Vagina (tissue), 2 donors: ENCODE measurements around the gene TTLL11. TPM values are rescaled to one million over a fixed set of nuclear protein-coding genes. Genes with fewer than 3 reads are reported as not detected.

Experiments used
- DNase-seq, 2 donors: peaks; one replicate each; pipeline ENCODE4 v3.0.0-alpha.2; 2017; ENCODE audit errors: extremely low spot score in 2 of 2
- H3K27ac ChIP-seq: fragments of 200-600 bp; sonication (generic); one replicate; pipeline ENCODE4 v1.5.1; 2019
- H3K27me3 ChIP-seq: fragments of 200-600 bp; sonication (generic); one replicate; pipeline ENCODE4 v1.5.1; 2019
- H3K36me3 ChIP-seq, 2 donors: fragments of 200-600 bp; sonication (generic); one replicate each; pipeline ENCODE4 v1.5.1; 2017 to 2019
- H3K4me1 ChIP-seq: fragments of 200-600 bp; sonication (generic); one replicate; pipeline ENCODE4 v1.5.1; 2019
- H3K4me3 ChIP-seq, 2 donors: fragments of 200-600 bp; sonication (generic); 1 replicate in 1 of 2; 2 replicates in 1 of 2; pipeline ENCODE4 v1.5.1; 2016 to 2019
- H3K9me3 ChIP-seq: fragments of 200-600 bp; sonication (generic); one replicate; pipeline ENCODE4 v1.5.1; 2019
- POLR2A ChIP-seq, 2 donors: fragments of 450-650 bp; IDR thresholded peaks; one replicate each; pipeline ENCODE4 v1.6.1; 2017; ENCODE audit warnings: antibody characterized with exemption in 2 of 2, mild to moderate bottlenecking in 2 of 2, moderate library complexity in 2 of 2
- POLR2AphosphoS5 ChIP-seq, 2 donors: sonication (generic); formaldehyde crosslinking; IDR thresholded peaks; one replicate each; pipeline ENCODE4 v1.9.0; 2017; ENCODE audit warnings: antibody characterized with exemption in 2 of 2, mild to moderate bottlenecking in 2 of 2, low read depth in 1 of 2; ENCODE audit not compliant: insufficient read depth in 1 of 2
- intact Hi-C: fragments of 100-400 bp; cut with DNase I; formaldehyde crosslinking; loops from one replicate; pipeline ENCODE4 v1.15.1; 2023
- total RNA-seq: library from RNA; depleted of rRNA; stranded (reverse); fragments of >200 nt; gene quantifications from one replicate; pipeline ENCODE4 v1.2.3, GENCODE V29; 2016
- TF ChIP-seq, protein P1 (sequence below), 3 experiments: fragments of 450-650 bp in 2 of 3; fragments of 200-600 bp in 1 of 3; sonication (generic) in 1 of 3; IDR thresholded peaks; one replicate each; pipeline ENCODE4 v1.5.1; 2017 to 2019; ENCODE audit warnings: antibody characterized with exemption in 3 of 3, mild to moderate bottlenecking in 2 of 3, moderate library complexity in 2 of 3

TTLL11 gene
- total RNA-seq, 1 donor from 2014 or later: 11.0 TPM

DNA sequence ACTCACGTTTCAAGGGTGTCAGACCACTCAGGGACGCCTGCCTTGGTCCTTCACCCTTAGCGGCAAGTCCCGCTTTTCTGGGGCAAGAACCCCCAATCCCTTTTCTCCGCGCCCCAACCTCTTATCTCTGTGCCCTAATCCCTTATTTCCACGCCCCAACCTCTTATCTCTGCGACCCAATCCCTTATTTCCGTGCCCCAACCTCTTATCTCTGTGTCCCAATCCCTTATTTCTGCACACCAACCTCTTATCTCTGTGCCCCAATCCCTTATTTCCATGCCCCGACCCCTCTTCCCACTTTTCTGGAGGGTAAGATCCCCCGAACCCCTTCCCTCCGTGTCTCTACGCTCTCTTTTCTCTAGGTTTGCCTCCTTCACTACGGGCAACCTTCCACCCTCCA lies 302.3 kb downstream of the TTLL11 start:
- no peaks in the 10 kb centered on the region for H3K9me3 ChIP-seq
- TF ChIP-seq, protein P1, sequence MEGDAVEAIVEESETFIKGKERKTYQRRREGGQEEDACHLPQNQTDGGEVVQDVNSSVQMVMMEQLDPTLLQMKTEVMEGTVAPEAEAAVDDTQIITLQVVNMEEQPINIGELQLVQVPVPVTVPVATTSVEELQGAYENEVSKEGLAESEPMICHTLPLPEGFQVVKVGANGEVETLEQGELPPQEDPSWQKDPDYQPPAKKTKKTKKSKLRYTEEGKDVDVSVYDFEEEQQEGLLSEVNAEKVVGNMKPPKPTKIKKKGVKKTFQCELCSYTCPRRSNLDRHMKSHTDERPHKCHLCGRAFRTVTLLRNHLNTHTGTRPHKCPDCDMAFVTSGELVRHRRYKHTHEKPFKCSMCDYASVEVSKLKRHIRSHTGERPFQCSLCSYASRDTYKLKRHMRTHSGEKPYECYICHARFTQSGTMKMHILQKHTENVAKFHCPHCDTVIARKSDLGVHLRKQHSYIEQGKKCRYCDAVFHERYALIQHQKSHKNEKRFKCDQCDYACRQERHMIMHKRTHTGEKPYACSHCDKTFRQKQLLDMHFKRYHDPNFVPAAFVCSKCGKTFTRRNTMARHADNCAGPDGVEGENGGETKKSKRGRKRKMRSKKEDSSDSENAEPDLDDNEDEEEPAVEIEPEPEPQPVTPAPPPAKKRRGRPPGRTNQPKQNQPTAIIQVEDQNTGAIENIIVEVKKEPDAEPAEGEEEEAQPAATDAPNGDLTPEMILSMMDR (IDR thresholded peaks at IDR 0.05): no peak
- no peak for TF ChIP-seq POLR2A (IDR thresholded peaks at IDR 0.05)
- no peak for TF ChIP-seq POLR2AphosphoS5 (IDR thresholded peaks at IDR 0.05; ENCODE audit: insufficient read depth in 1 of 2, low read depth in 1 of 2)
- no peaks in the 10 kb centered on the region for H3K4me1 ChIP-seq
- no peaks in the 10 kb centered on the region for H3K27me3 ChIP-seq
- no peak overlapping the region for H3K4me3 ChIP-seq
- intact Hi-C loops: no loop called here
- no peak for DNase-seq
- H3K36me3 ChIP-seq: no peaks in the 10 kb centered on the region
- no peak overlapping the region for H3K27ac ChIP-seq

DNA sequence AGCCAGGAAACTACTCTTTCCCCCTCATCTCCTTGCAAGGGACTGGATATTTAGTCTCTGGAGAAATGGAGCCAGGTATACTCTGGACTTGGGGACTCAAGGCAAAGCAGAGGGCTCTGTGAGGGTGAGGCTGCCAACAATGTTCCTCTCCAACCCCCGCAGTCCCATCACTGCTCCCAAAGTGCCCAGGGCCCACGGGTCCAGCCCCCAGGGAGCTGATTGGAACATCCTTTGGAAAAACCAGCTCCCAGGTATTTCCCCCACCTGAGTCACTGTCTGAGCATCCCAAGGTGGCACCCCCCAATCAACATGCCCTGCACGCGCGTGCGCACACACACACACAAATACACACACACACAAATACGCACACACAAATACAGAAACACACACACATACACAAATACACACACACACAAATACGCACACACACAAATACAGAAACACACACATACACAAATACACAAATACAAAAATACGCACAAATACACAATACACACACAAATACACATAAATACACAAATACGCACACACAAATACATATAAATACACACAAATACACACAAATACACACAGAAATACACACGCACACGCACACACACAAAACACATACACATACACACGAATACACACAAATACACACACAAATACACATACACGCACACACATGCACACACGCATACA lies 304.3 kb downstream of the TTLL11 start:
- H3K4me3 ChIP-seq: no peak overlapping the region
- intact Hi-C loops: no loop called here
- no peaks in the 10 kb centered on the region for H3K4me1 ChIP-seq
- peak in 1 of 2 donors; percentile 67 for DNase-seq
- H3K27me3 ChIP-seq: no peaks in the 10 kb centered on the region
- no peak overlapping the region for H3K27ac ChIP-seq
- H3K9me3 ChIP-seq: no peaks in the 10 kb centered on the region
- TF ChIP-seq, protein P1 (IDR thresholded peaks at IDR 0.05): no peak
- no peak for TF ChIP-seq POLR2A (IDR thresholded peaks at IDR 0.05)
- TF ChIP-seq POLR2AphosphoS5 (IDR thresholded peaks at IDR 0.05; ENCODE audit: insufficient read depth in 1 of 2, low read depth in 1 of 2): no peak
- H3K36me3 ChIP-seq: no peaks in the 10 kb centered on the region

DNA sequence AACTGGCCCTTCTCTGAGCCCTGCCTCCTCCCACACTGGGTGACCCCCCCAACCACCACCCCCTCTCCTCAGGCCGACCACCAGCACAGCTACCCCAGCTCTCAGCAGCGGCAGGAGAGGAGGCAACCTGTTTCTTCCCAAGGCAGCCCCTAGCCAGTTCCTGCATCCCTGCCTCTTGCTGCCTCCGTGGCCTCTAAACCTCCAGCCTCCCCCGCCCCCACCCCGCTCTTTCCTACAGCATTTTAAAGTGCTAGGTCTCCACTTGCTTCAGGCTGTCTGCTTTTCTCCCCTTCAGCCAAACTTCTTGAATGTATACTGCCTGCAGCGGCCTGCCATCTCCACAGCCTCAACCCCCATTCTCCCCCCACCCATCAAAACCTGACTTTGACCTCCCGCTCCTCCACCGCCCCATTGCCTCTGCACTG lies 306.1 kb downstream of the TTLL11 start:
- Histone ChIP-seq H3K9me3 (no peaks in the 10 kb centered on the region), H3K27me3 (no peaks in the 10 kb centered on the region), H3K27ac (no peak overlapping the region), H3K4me3 (no peak overlapping the region), H3K36me3 (peaks cover 0 to 12% of the 10 kb centered on the region in 2 donors), H3K4me1 (no peaks in the 10 kb centered on the region)
- peak in 1 of 2 donors; percentile 58 for DNase-seq
- intact Hi-C loops: no loop called here
- TF ChIP-seq POLR2AphosphoS5 (IDR thresholded peaks at IDR 0.05; ENCODE audit: insufficient read depth in 1 of 2, low read depth in 1 of 2) (no peak), POLR2A (IDR thresholded peaks at IDR 0.05) (no peak)
- TF ChIP-seq, protein P1 (IDR thresholded peaks at IDR 0.05): no peak

DNA sequence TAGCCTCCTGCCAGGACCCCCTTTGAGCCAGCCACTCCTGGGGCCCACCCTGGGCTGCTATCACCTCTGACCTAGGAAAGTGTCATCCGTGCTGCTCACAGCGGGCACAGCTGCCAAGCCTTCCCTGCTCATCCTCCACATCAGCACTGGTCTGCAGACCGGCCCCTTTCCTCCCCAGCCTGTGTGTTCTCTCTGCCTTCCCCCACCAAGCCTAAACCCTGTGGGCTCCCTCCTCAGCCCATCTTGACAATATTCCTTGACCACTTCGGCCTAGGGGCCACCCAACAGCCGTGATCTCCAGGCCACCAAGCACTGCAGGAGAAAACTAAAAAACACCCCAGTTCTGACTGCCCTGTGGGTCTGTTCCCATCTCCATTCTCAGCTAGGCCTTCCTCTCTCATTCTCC lies 306.6 kb downstream of the TTLL11 start:
- H3K9me3 ChIP-seq: no peaks in the 10 kb centered on the region
- H3K4me3 ChIP-seq: no peak overlapping the region
- peaks cover under 1 to 16% of the 10 kb centered on the region in 2 donors for H3K36me3 ChIP-seq
- TF ChIP-seq, protein P1 (IDR thresholded peaks at IDR 0.05): no peak
- no peak for TF ChIP-seq POLR2A (IDR thresholded peaks at IDR 0.05)
- no peak for TF ChIP-seq POLR2AphosphoS5 (IDR thresholded peaks at IDR 0.05; ENCODE audit: insufficient read depth in 1 of 2, low read depth in 1 of 2)
- no peak overlapping the region for H3K27ac ChIP-seq
- H3K27me3 ChIP-seq: no peaks in the 10 kb centered on the region
- intact Hi-C loops: no loop called here
- peak in 1 of 2 donors; percentile 69 for DNase-seq
- H3K4me1 ChIP-seq: no peaks in the 10 kb centered on the region
